PC-9 (cell line): ENCODE data around the gene TANC2. TPM values are rescaled to one million over a fixed set of nuclear protein-coding genes. Genes with fewer than 3 reads are reported as not detected.

ENCODE experiments used
- BruUV-seq: library from RNA; stranded (reverse); fragments of 400-500 nt; replicated peaks from 2 replicates; lab custom pipeline; 2021; lab: Mats Ljungman, UMichigan
- CTCF ChIA-PET: fragments of 300-600 bp; sonication (Branson Sonifier 250); formaldehyde crosslinking; loops from one replicate; lab custom pipeline; 2022; ENCODE audit warnings: antibody characterized with exemption; lab: Charles Lee
- POLR2A ChIA-PET: fragments of 300-600 bp; sonication (Branson Sonifier 250); formaldehyde crosslinking; loops from one replicate; lab custom pipeline; 2022; ENCODE audit warnings: antibody characterized with exemption; ENCODE audit not compliant: unreplicated experiment; lab: Charles Lee
- DNase-seq, 2 experiments: peaks; one replicate each; pipeline versions ENCODE4 v3.0.0 to v3.0.0-alpha.2; 2015 to 2022; ENCODE audit warnings: mixed read lengths in 1 of 2
- H2AFZ ChIP-seq: fragments of 200-600 bp; sonication (generic); 2 replicates; pipeline ENCODE4 v1.8.1; 2017; ENCODE audit warnings: antibody characterized with exemption
- H3F3A ChIP-seq: fragments of 200-600 bp; sonication (generic); 2 replicates; pipeline ENCODE4 v1.8.1; 2017; ENCODE audit warnings: antibody characterized with exemption, mild to moderate bottlenecking, low read depth; ENCODE audit not compliant: insufficient read depth
- H3K27ac ChIP-seq: fragments of 200-600 bp; sonication (generic); 2 replicates; pipeline ENCODE4 v1.6.1; 2016; ENCODE audit warnings: mixed run types
- H3K27me3 ChIP-seq: fragments of 200-600 bp; sonication (generic); 2 replicates; pipeline ENCODE4 v1.6.1; 2016; ENCODE audit warnings: low read depth, mixed run types; ENCODE audit not compliant: insufficient read depth
- H3K36me3 ChIP-seq: fragments of 200-600 bp; sonication (generic); 2 replicates; pipeline ENCODE4 v1.6.1; 2016; ENCODE audit warnings: low read depth, mixed run types
- H3K4me1 ChIP-seq: fragments of 200-600 bp; sonication (generic); replicated peaks from 2 replicates; pipeline ENCODE4 v1.6.1; 2016; ENCODE audit warnings: mixed run types; ENCODE audit not compliant: insufficient read depth
- H3K4me2 ChIP-seq: fragments of 200-600 bp; sonication (generic); 2 replicates; pipeline ENCODE4 v1.6.1; 2017; ENCODE audit warnings: mixed run types
- H3K4me3 ChIP-seq: fragments of 200-600 bp; sonication (generic); 2 replicates; pipeline ENCODE4 v1.6.1; 2016; ENCODE audit warnings: mixed run types
- H3K79me2 ChIP-seq: fragments of 200-600 bp; sonication (generic); 2 replicates; pipeline ENCODE4 v1.6.1; 2017; ENCODE audit warnings: low read depth, mixed run types
- H3K9me2 ChIP-seq: fragments of 200-600 bp; sonication (generic); 2 replicates; pipeline ENCODE4 v1.8.1; 2017; ENCODE audit warnings: mild to moderate bottlenecking; ENCODE audit not compliant: insufficient read depth
- H3K9me3 ChIP-seq: fragments of 200-600 bp; sonication (generic); 2 replicates; pipeline ENCODE4 v1.8.1; 2016; ENCODE audit warnings: low read depth; ENCODE audit not compliant: insufficient read depth
- H4K20me1 ChIP-seq: fragments of 200-600 bp; sonication (generic); 2 replicates; pipeline ENCODE4 v1.8.1; 2017; ENCODE audit not compliant: insufficient read depth
- EZH2 ChIP-seq: fragments of 200-600 bp; sonication (generic); IDR thresholded peaks from 2 replicates; pipeline ENCODE4 v1.8.0; 2017; ENCODE audit warnings: antibody characterized with exemption, low read depth
- intact Hi-C: fragments of 100-400 bp; cut with micrococcal nuclease; formaldehyde crosslinking; loops from one replicate; pipeline ENCODE4 v1.10.0; 2022; ENCODE audit not compliant: unreplicated experiment
- total RNA-seq: library from RNA; stranded (reverse); gene quantifications from 2 replicates; pipeline ENCODE4 v1.2.3, GENCODE V29; 2021
- TF ChIP-seq, protein P1 (sequence below): fragments of 200-600 bp; sonication (generic); conservative IDR thresholded peaks from 2 replicates; pipeline ENCODE4 v1.6.1; 2017; ENCODE audit warnings: mixed run types, antibody characterized with exemption, mild to moderate bottlenecking, moderate library complexity

The TANC2 gene
- total RNA-seq, 1 experiment from 2014 or later: 122 TPM

DNA sequence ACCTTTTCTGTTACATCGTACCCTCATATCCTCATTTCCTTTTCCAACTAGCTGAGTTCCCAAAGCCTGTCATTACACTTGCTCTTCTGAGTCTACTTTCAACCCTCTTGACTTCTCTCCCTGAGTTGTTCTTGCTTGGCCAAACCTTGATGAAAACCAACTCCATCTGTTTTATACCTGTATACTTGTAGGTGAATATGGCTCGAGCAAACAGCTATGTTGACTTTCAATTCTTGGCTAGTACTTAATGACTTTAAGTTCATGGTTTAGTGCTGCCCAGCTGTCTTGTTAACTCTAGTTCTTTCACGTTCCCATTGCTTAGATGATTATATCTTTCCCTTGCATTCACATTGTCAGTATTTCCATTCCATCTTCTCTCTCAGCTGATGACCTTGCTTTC lies 14.8 kb downstream of the TANC2 start:
- Histone ChIP-seq H3K27ac (no peak overlapping the region), H3F3A (peaks cover 16% of the 10 kb centered on the region), H4K20me1 (peaks cover 39% of the 10 kb centered on the region), H3K79me2 (peaks cover 100% of the 10 kb centered on the region), H3K4me1 (no peaks in the 10 kb centered on the region), H3K4me3 (no peak overlapping the region), H3K4me2 (no peak overlapping the region), H3K36me3 (peaks cover 33% of the 10 kb centered on the region), H3K9me2 (no peaks in the 10 kb centered on the region), H2AFZ (no peak overlapping the region), H3K9me3 (peaks cover 41% of the 10 kb centered on the region), H3K27me3 (no peaks in the 10 kb centered on the region)
- POLR2A ChIA-PET: no interaction called here
- CTCF ChIA-PET: interaction anchor here (0.5 kb wide), 1 partner anchor 170 kb away, joined by 3 read pairs; no protein-coding TSS in a partner anchor
- TF ChIP-seq, protein P1, sequence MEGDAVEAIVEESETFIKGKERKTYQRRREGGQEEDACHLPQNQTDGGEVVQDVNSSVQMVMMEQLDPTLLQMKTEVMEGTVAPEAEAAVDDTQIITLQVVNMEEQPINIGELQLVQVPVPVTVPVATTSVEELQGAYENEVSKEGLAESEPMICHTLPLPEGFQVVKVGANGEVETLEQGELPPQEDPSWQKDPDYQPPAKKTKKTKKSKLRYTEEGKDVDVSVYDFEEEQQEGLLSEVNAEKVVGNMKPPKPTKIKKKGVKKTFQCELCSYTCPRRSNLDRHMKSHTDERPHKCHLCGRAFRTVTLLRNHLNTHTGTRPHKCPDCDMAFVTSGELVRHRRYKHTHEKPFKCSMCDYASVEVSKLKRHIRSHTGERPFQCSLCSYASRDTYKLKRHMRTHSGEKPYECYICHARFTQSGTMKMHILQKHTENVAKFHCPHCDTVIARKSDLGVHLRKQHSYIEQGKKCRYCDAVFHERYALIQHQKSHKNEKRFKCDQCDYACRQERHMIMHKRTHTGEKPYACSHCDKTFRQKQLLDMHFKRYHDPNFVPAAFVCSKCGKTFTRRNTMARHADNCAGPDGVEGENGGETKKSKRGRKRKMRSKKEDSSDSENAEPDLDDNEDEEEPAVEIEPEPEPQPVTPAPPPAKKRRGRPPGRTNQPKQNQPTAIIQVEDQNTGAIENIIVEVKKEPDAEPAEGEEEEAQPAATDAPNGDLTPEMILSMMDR: no peak
- no peak for TF ChIP-seq EZH2
- no TSS peak for BruUV-seq
- DNase-seq: no peak
- intact Hi-C loops: no loop called here

DNA sequence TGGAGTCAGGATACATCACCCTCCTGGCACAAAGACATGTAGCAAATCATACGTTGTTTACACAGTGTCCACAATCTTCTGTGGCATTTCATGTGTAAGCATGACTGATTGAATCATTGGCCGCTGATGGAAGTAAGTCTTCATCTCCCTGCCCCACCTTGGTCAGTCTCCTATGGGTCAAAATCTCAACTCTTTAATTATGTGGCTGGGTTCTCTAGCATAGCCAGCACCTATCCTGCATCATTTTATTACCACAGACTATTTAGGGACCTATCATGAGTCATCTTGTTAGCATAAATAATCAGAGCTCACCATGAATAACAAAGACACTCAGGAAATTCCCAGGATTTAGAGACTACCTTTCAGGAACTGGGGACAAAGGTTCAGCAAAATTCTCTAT lies 15.9 kb downstream of the TANC2 start:
- no peak overlapping the region for H3K27ac ChIP-seq

DNA sequence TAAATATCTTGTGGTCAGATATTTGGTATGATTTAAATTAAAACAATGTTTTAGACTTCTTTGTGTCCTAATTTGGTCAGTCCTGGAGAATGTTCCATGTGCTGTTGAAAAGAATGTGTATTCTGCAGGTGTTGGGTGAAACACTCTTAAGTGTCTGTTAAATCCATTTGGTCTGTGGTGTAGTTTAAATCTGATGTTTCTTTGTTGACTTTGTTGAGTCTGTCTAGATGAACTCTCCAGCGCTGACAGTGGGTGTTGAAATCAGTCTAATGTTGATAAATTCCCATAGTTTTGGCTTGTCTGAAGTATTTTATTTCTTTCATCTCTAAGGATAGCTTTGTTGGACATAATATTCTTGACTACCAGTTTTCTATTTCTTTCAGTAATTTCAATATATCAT lies 18.8 kb downstream of the TANC2 start:
- Histone ChIP-seq H3K27ac (no peak overlapping the region), H3K4me1 (no peaks in the 10 kb centered on the region), H2AFZ (no peak overlapping the region), H3K79me2 (peaks cover 100% of the 10 kb centered on the region), H3K27me3 (no peaks in the 10 kb centered on the region), H3K4me2 (no peak overlapping the region), H3F3A (peaks cover 19% of the 10 kb centered on the region), H3K36me3 (peaks cover 14% of the 10 kb centered on the region; the same call in 1 of the 2 replicates), H3K4me3 (no peak overlapping the region), H4K20me1 (peaks cover 77% of the 10 kb centered on the region), H3K9me2 (no peaks in the 10 kb centered on the region), H3K9me3 (peaks cover 25% of the 10 kb centered on the region)
- POLR2A ChIA-PET: no interaction called here
- TF ChIP-seq, protein P1: no peak
- no peak for TF ChIP-seq EZH2
- no TSS peak for BruUV-seq
- CTCF ChIA-PET: no interaction called here
- no peak for DNase-seq
- intact Hi-C loops: no loop called here

More for the DNA sequence above, 15.9 kb downstream of the TANC2 start:
- Histone ChIP-seq H3K4me1 (no peaks in the 10 kb centered on the region), H4K20me1 (peaks cover 50% of the 10 kb centered on the region), H3K4me2 (no peak overlapping the region), H3K36me3 (peaks cover 24% of the 10 kb centered on the region; the same call in 1 of the 2 replicates), H3K9me2 (no peaks in the 10 kb centered on the region), H2AFZ (no peak overlapping the region), H3K9me3 (peaks cover 35% of the 10 kb centered on the region), H3K4me3 (no peak overlapping the region), H3K79me2 (peaks cover 100% of the 10 kb centered on the region), H3F3A (peaks cover 15% of the 10 kb centered on the region), H3K27me3 (no peaks in the 10 kb centered on the region)
- BruUV-seq: no TSS peak
- intact Hi-C loops: no loop called here
- TF ChIP-seq EZH2: no peak
- DNase-seq: no peak
- ChIA-PET CTCF (no interaction called here), POLR2A (no interaction called here)

DNA sequence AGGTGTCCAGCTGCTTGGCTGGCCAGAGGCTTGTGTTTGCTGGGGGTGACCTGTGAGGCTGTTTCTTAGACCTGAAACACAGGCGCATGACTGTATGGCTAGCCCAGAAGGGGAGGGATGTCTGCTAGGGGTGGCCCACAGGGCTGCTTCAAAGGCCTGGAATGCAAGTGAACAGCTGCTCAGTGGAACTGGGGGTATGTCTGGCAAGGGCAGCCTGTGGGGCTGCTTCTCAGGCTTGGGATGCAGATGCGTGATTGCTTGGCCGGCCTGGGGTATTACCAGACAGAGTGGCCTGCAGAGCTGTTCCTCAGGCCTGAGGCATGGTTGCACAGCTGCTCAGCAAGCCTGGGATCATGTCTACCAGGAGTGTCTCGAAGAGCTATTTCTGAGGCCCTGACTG lies 20.5 kb downstream of the TANC2 start:
- H3K27me3 ChIP-seq: no peaks in the 10 kb centered on the region
- H3K9me3 ChIP-seq: peaks cover 20% of the 10 kb centered on the region
- no peaks in the 10 kb centered on the region for H3K9me2 ChIP-seq
- POLR2A ChIA-PET: no interaction called here
- H3F3A ChIP-seq: peaks cover 19% of the 10 kb centered on the region
- peaks cover 100% of the 10 kb centered on the region for H3K79me2 ChIP-seq
- no TSS peak for BruUV-seq
- CTCF ChIA-PET: no interaction called here
- no peak for DNase-seq
- peaks cover 11% of the 10 kb centered on the region; the same call in 1 of the 2 replicates for H3K36me3 ChIP-seq
- no peak for TF ChIP-seq EZH2
- TF ChIP-seq, protein P1: no peak
- no peak overlapping the region for H2AFZ ChIP-seq
- no peak overlapping the region for H3K27ac ChIP-seq
- intact Hi-C loops: no loop called here
- H4K20me1 ChIP-seq: peaks cover 88% of the 10 kb centered on the region
- no peak overlapping the region for H3K4me3 ChIP-seq
- H3K4me1 ChIP-seq: no peaks in the 10 kb centered on the region
- H3K4me2 ChIP-seq: no peak overlapping the region
